RWPE2 (cell line): ENCODE data around the gene MSL2.
A peak's percentile ranks its signal among the peaks of the same experiment; 100 is the strongest.

Experiments
- ATAC-seq: fragments of 200-7000 bp; cut with Tn5 transposase; 3 replicates; pipeline ENCODE4 v1.9.1; 2021; ENCODE audit warnings: low read depth
- DNase-seq: peaks from one replicate; pipeline ENCODE4 v3.0.0-alpha.2; 2020; ENCODE audit warnings: low spot score
- H3K27ac ChIP-seq: fragments of 450-650 bp; 2 replicates; pipeline ENCODE4 v1.5.1; 2017; ENCODE audit warnings: mild to moderate bottlenecking; ENCODE audit not compliant: poor library complexity, severe bottlenecking
- H3K27me3 ChIP-seq: fragments of 250-450 bp; sonication (Bioruptor Pico); 2 replicates; pipeline ENCODE4 v1.5.1; 2021; ENCODE audit warnings: mild to moderate bottlenecking, moderate library complexity; ENCODE audit not compliant: insufficient read depth, poor library complexity, severe bottlenecking
- H3K36me3 ChIP-seq: fragments of 250-450 bp; sonication (Bioruptor Pico); 2 replicates; pipeline ENCODE4 v1.5.1; 2020; ENCODE audit warnings: low read depth, mild to moderate bottlenecking, moderate library complexity
- H3K4me1 ChIP-seq: fragments of 250-450 bp; sonication (Bioruptor Pico); 2 replicates; pipeline ENCODE4 v1.5.1; 2021; ENCODE audit warnings: mild to moderate bottlenecking, moderate library complexity; ENCODE audit not compliant: insufficient read depth, poor library complexity, severe bottlenecking
- H3K4me3 ChIP-seq: fragments of 250-450 bp; sonication (Bioruptor Pico); 2 replicates; pipeline ENCODE4 v1.5.1; 2021; ENCODE audit warnings: mild to moderate bottlenecking, moderate library complexity; ENCODE audit not compliant: severe bottlenecking
- H3K9me3 ChIP-seq: fragments of 250-450 bp; sonication (Bioruptor Pico); 2 replicates; pipeline ENCODE4 v1.5.1; 2021; ENCODE audit warnings: mild to moderate bottlenecking, moderate library complexity; ENCODE audit not compliant: severe bottlenecking
- TF ChIP-seq, protein P1 (sequence below): fragments of 450-650 bp; IDR thresholded peaks from one replicate; pipeline ENCODE4 v1.5.1; 2017; ENCODE audit warnings: mild to moderate bottlenecking, moderate library complexity; ENCODE audit not compliant: poor library complexity, severe bottlenecking

The MSL2 gene

DNA sequence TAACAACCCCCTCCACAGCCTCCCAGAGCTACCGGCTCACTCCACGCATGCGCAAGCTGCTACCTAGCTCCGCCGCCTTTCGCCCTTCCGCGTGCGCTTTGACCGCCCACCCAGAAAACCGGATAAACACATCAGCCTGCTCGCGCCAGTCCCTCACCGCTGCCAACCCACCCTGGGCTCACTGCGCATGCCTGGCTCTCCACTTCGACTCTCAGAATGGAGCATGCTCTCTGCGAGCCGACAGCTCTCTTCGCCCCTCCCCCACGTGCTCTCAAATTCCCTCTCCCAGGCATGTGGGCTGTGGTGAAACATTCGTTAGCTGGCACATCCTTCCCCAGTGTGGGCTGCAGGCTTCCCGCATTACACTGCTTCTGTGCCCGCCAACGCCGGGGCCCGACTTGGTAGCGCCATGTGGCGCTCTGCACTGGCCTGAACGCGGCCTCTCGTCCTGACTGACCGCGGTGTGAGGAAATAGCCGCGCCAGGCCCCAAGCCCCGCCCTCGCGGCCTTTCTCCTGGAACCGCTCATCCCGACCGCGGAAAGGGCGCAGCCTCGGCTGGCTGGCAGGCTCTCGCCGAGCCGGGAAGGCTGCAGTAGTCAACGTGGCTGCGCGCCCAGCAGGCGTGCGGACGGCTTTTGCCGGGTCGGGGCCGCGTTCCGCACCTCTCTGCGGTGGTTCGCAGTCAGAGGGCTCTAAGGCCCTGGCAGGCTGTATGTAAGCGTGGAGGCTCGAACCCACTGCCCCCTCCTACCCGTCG lies 445 bp upstream of the MSL2 start:
- H3K27ac ChIP-seq, result peak overlapping the region; percentile 95
- H3K27me3 ChIP-seq, result no peaks in the 10 kb centered on the region
- peak overlapping the region; percentile 89 for H3K4me3 ChIP-seq
- peak; percentile 99 for DNase-seq
- H3K36me3 ChIP-seq, result peaks cover 5% of the 10 kb centered on the region; the same call in 1 of the 2 replicates
- H3K4me1 ChIP-seq, result peaks cover 17% of the 10 kb centered on the region
- H3K9me3 ChIP-seq, result peaks cover 2% of the 10 kb centered on the region
- TF ChIP-seq, protein P1, sequence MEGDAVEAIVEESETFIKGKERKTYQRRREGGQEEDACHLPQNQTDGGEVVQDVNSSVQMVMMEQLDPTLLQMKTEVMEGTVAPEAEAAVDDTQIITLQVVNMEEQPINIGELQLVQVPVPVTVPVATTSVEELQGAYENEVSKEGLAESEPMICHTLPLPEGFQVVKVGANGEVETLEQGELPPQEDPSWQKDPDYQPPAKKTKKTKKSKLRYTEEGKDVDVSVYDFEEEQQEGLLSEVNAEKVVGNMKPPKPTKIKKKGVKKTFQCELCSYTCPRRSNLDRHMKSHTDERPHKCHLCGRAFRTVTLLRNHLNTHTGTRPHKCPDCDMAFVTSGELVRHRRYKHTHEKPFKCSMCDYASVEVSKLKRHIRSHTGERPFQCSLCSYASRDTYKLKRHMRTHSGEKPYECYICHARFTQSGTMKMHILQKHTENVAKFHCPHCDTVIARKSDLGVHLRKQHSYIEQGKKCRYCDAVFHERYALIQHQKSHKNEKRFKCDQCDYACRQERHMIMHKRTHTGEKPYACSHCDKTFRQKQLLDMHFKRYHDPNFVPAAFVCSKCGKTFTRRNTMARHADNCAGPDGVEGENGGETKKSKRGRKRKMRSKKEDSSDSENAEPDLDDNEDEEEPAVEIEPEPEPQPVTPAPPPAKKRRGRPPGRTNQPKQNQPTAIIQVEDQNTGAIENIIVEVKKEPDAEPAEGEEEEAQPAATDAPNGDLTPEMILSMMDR, result no peak
- peak; percentile 70 for ATAC-seq

DNA sequence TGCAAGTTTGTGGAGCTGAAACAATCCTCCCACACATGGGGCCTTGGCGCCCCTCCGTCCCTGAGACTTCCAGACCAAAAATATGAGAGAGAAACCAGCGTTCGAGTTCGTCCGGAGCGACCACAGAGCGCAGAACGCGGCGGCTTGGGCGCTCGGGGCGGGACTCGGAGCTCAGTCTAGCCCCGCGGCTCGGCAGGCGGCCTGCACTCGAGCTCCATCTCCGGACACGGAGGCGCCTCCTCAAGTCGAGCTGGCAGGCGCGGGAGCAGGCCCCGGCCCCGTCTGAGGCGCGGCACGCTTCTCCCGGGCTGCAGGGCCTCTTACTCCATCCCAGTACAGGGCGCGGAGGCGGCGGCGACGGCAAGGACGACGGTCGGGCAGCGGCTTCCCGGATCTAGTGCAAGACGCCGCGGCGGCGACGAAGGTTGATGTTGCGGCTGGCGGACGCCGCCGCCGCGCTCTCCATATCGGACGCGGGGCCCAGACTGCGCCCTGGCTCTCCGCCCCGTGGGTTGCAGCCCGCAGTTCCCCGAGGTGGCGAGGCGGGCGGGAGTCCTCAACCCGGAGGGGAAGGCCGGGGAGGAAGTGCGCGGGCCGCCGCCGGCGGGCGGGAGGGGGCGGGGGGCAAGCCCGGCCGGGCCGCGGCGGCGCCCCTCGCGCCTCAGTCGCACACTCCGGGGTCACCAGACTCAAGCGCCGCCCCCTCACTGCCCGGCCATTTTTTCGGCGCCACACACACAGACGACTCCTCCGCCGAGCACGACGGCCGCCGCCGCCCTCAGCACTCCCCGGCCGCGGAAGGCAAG lies 674 bp downstream of the MSL2 start:
- DNase-seq, result peak; percentile 82
- ATAC-seq, result peak; percentile 40
- TF ChIP-seq, protein P1, result no peak
- Histone ChIP-seq H3K27me3 (no peaks in the 10 kb centered on the region), H3K27ac (peak overlapping the region; percentile 95), H3K36me3 (peaks cover 5% of the 10 kb centered on the region; the same call in 1 of the 2 replicates), H3K4me1 (peaks cover 17% of the 10 kb centered on the region), H3K4me3 (peak overlapping the region; percentile 89), H3K9me3 (peaks cover 2% of the 10 kb centered on the region)

DNA sequence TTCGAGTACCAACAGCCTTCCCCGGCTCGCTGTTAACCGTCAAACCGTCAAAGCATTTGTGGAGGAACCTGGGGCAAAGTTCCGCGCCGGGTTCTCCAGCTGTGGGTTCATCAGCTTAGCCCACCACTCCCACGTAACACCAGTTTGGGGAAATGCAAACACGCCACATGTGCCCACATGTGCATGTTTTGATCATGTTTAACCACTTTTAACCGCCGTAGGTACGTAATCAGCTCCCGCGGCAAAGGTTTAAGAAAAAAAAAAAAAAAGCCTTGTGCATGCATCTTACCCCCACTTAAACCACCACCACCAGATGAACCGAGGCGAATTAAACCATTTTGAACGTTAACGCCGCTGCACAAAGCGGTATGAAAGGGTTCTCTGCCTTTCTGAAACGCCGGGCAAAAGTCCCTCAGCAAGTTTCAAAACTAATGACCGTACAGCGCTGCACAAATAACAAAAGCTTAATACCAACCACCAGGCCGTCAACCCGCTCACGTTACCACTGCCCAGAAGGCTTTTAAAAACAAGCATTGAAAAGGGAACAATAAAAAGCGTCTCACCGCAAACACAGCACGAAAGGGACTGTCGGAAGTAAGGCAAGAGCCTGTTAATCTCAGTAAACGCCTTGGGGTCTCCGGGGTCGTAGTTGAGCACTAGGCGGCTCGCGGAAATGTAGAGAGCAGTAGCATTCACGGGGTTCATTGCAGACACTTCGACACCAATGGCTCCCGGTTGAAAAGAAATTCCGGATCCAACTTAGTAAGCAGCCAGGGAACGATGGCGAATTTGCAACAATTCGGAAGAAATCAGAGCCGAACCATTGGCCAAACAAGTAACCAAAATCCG lies 1.5 kb downstream of the MSL2 start:
- Histone ChIP-seq H3K4me3 (peak overlapping the region; percentile 89), H3K4me1 (peaks cover 17% of the 10 kb centered on the region), H3K27me3 (no peaks in the 10 kb centered on the region), H3K36me3 (peaks cover 5% of the 10 kb centered on the region; the same call in 1 of the 2 replicates), H3K27ac (peak overlapping the region; percentile 95), H3K9me3 (peaks cover 2% of the 10 kb centered on the region)
- ATAC-seq (no peak), DNase-seq (no peak)
- TF ChIP-seq, protein P1, result no peak

DNA sequence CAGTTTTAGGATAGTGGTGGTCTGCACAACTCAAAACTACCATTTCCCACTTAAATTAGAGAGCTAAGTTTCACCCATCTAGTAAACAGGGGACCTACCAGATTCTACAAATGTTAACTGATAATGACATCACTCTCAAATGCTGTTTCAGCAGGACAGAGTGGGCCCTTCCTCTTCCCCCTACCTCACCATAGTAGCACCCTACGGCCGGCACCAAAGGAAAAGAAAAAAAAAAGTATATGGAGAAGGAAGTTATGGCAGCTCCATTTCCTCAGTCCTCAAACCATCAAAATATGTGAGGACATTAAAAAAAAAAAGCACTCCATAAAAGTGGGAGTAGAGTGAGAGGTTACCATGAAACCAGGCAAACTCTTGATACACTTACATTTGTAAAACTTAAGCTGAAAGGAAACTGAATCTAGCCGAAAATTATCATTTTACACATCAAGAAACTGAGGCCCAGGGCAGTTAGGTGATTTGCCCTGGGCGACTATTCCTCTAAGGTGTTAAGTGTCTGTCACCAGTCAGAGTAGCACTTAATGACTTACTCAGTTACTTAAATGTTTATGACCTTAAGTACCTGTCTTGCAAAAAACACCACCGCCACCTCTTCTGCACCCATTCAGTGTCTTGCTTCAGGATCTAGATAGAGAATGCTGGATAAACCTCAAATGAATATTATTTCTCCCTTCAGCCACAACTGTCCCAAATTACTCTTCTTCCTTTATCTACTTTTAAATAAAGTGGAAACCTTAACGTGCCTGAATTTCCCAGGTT lies 2.7 kb downstream of the MSL2 start:
- peak overlapping the region; percentile 89 for H3K4me3 ChIP-seq
- H3K36me3 ChIP-seq, result peaks cover 5% of the 10 kb centered on the region; the same call in 1 of the 2 replicates
- H3K27me3 ChIP-seq, result no peaks in the 10 kb centered on the region
- H3K9me3 ChIP-seq, result no peaks in the 10 kb centered on the region
- DNase-seq, result no peak
- ATAC-seq, result no peak
- TF ChIP-seq, protein P1, result no peak
- peak overlapping the region; percentile 95 for H3K27ac ChIP-seq
- peaks cover 17% of the 10 kb centered on the region for H3K4me1 ChIP-seq
